Activated CD4-positive, alpha-beta T cell treated with anti-CD3 and anti-CD28 coated beads, Interleukin-2, amount 10 ng/mL, durations not matched to agents 7 days and 5 days (primary cell): ENCODE data around the gene GORASP2. TPM values are rescaled to one million over a fixed set of nuclear protein-coding genes. Genes with fewer than 3 reads are reported as not detected.

Experiments used
- CTCF ChIA-PET: fragments of 350-600 bp; sonication (Branson Sonifier 250); formaldehyde crosslinking; loops from one replicate; lab custom pipeline; 2021; ENCODE audit warnings: antibody characterized with exemption; lab: Charles Lee
- POLR2A ChIA-PET: fragments of 350-600 bp; sonication (Branson Sonifier 250); formaldehyde crosslinking; loops from one replicate; lab custom pipeline; 2021; ENCODE audit warnings: antibody characterized with exemption; lab: Charles Lee
- DNase-seq: peaks from one replicate; pipeline ENCODE4 v3.0.0-alpha.2; 2020
- H3K27ac Mint-ChIP-seq: one replicate; pipeline ENCODE4 v1.8.0; 2021; ENCODE audit warnings: mild to moderate bottlenecking, moderate library complexity, mixed read lengths
- H3K27me3 Mint-ChIP-seq: one replicate; pipeline ENCODE4 v1.8.0; 2021; ENCODE audit warnings: mixed read lengths
- H3K36me3 Mint-ChIP-seq: one replicate; pipeline ENCODE4 v1.8.0; 2021; ENCODE audit warnings: low read depth, mixed read lengths
- H3K4me1 Mint-ChIP-seq: one replicate; pipeline ENCODE4 v1.8.0; 2021; ENCODE audit warnings: mixed read lengths
- H3K4me3 Mint-ChIP-seq: one replicate; pipeline ENCODE4 v1.8.0; 2021; ENCODE audit warnings: mild to moderate bottlenecking, moderate library complexity, mixed read lengths
- H3K9me3 Mint-ChIP-seq: one replicate; pipeline ENCODE4 v1.8.0; 2021; ENCODE audit warnings: mixed read lengths
- total RNA-seq, 2 experiments: library from RNA; stranded (reverse); gene quantifications; one replicate each; pipeline ENCODE4 v1.2.3, GENCODE V29; 2021

GORASP2 gene
- 10 to 100 TPM; 58.7 to 62.0 TPM for total RNA-seq

DNA sequence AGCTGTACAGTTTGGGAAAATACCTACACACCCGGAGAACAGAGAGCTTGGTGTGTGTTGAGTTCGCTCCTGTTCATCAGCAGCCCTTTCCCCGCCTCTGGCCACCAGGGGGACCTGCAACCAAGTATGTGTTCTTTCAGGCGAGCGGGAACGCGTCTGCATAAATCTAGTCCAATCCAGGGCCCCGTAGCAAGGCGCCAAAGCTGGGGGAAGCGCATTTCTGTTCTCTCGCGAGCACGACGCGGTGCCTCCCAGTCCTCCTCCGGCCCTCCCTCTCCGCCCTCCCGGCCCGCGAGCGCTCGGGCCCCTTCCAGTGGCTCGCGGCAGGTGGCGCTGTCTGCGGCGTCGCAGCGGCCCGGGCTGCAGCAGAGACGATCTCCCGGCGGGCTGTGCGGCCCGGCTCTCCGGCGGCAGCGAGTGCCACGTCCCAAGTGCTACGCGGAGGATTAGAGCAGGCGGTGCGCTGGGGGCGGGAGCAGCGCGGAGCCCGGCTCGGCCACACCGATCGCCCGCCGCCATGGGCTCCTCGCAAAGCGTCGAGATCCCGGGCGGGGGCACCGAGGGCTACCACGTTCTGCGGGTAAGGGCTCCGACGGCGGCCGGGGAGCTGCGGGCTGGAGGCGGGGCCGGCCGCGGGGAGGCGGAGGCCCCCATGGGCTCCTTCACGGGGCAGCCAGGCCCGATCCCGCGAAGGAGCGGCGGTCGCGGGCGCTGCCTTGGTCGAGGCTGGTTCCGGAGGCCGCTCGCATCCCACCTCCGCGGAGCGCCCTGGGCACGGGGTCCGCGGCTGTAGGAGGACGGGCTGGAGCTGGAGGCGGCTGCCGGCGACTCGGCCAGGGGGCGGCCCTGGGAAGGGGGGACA lies at the start of gene GORASP2:
Gene GORASP2 (plus strand): TSS at position 430 of the 862 bp plus-strand sequence. CDS start 88 bp downstream, at position 518.
- Mint-ChIP-seq H3K27me3 (no peaks in the 10 kb centered on the region), H3K9me3 (peaks cover 11% of the 10 kb centered on the region)

DNA sequence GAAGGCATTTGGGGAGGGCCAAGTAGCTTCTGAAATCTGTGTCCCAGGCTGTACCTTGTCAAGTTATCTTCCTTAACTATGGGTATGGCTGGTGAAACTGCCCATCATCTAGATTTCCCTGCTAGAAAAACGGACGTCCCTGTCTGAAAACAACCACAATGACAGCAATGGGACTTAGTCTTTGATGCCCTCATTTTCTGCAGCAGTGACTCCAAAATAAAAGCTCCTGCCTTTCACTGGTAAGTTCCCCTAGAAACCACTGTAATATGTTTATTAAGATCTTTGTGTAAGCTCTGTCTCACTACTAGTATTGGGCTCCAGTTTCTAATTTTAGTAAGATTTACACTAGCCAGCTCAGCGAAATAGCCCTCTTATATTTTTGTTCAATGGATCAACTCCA lies 47.2 kb upstream of the GORASP2 start:
- H3K36me3 Mint-ChIP-seq: no peaks in the 10 kb centered on the region
- no peak for DNase-seq
- CTCF ChIA-PET: interaction anchor here (1.2 to 2.7 kb wide), 3 partner anchors 9 to 47 kb away, joined by 4 to 10 read pairs (median 7); partner anchors contain the start of gene GORASP2
- no peaks in the 10 kb centered on the region for H3K9me3 Mint-ChIP-seq
- peaks cover 30% of the 10 kb centered on the region for H3K27me3 Mint-ChIP-seq
- H3K4me3 Mint-ChIP-seq: no peak overlapping the region
- POLR2A ChIA-PET: no interaction called here
- no peak overlapping the region for H3K27ac Mint-ChIP-seq
- peaks cover 16% of the 10 kb centered on the region for H3K4me1 Mint-ChIP-seq

More for the DNA sequence above, at the start of gene GORASP2:
- ChIA-PET POLR2A (interaction anchor here (0.7 to 1.0 kb wide), 2 partner anchors 14 to 56 kb away, joined by 4 to 5 read pairs; no protein-coding TSS in a partner anchor), CTCF (interaction anchor here (0.5 to 2.8 kb wide), 62 partner anchors 9 to 1533 kb away, joined by 3 to 27 read pairs (median 4); partner anchors contain the start of genes DCAF17 and METTL8)
- DNase-seq: peak; percentile 99
- Mint-ChIP-seq H3K36me3 (peaks cover 18% of the 10 kb centered on the region), H3K27ac (peak within 1 kb of the TSS; percentile 95), H3K4me1 (peaks cover 42% of the 10 kb centered on the region), H3K4me3 (peak within 1 kb of the TSS; percentile 86)

DNA sequence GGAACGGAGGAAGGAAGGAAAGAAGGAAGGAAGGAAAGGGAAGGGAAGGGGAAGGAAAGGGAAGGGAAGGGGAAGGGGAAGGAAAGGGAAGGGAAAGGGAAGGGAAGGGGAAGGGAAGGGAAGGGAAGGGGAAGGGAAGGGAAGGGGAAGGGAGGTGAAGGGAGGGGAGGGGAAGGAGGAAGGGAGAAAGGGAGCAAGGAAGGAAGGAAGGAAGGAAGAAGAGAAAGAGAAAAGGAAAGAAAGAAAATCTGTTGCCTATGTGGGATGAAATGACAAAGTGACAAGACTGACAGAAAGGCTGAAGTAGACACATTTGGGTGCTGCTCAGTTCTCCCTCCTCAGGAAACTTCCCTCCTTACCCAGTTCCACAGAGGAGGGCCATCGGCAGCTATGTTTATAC lies 46.3 kb upstream of the GORASP2 start:
- Mint-ChIP-seq H3K36me3 (no peaks in the 10 kb centered on the region), H3K4me3 (no peak overlapping the region), H3K4me1 (peaks cover 16% of the 10 kb centered on the region), H3K27ac (no peak overlapping the region), H3K27me3 (peaks cover 37% of the 10 kb centered on the region), H3K9me3 (no peaks in the 10 kb centered on the region)
- DNase-seq: no peak
- POLR2A ChIA-PET: no interaction called here
- CTCF ChIA-PET: interaction anchor here (1.2 to 1.7 kb wide), 2 partner anchors 12 to 46 kb away, joined by 4 to 6 read pairs; no protein-coding TSS in a partner anchor

- POLR2A ChIA-PET: no interaction called here
- CTCF ChIA-PET: interaction anchor here (1.2 to 1.7 kb wide), 2 partner anchors 11 to 45 kb away, joined by 4 to 6 read pairs; no protein-coding TSS in a partner anchor
- Mint-ChIP-seq H3K9me3 (no peaks in the 10 kb centered on the region), H3K27ac (no peak overlapping the region), H3K27me3 (peaks cover 39% of the 10 kb centered on the region), H3K36me3 (no peaks in the 10 kb centered on the region), H3K4me1 (peaks cover 7% of the 10 kb centered on the region), H3K4me3 (no peak overlapping the region)
- DNase-seq: no peak
Measured at GRCh38 chr2:170883683-170884082, 45.4 kb upstream of the GORASP2 start.

GRCh38 chr2:170885130-170885791 lies 43.8 kb upstream of the GORASP2 start:
- POLR2A ChIA-PET: interaction anchor here (1.0 kb wide), 1 partner anchor 12 kb away, joined by 3 read pairs; no protein-coding TSS in a partner anchor
- no peaks in the 10 kb centered on the region for H3K4me1 Mint-ChIP-seq
- H3K36me3 Mint-ChIP-seq: no peaks in the 10 kb centered on the region
- H3K27ac Mint-ChIP-seq: no peak overlapping the region
- no peaks in the 10 kb centered on the region for H3K9me3 Mint-ChIP-seq
- H3K27me3 Mint-ChIP-seq: peaks cover 40% of the 10 kb centered on the region
- no peak overlapping the region for H3K4me3 Mint-ChIP-seq
- DNase-seq: no peak
- CTCF ChIA-PET: interaction anchor here (1.3 to 1.4 kb wide), 3 partner anchors 11 to 28 kb away, joined by 3 to 5 read pairs (median 3); no protein-coding TSS in a partner anchor

DNA sequence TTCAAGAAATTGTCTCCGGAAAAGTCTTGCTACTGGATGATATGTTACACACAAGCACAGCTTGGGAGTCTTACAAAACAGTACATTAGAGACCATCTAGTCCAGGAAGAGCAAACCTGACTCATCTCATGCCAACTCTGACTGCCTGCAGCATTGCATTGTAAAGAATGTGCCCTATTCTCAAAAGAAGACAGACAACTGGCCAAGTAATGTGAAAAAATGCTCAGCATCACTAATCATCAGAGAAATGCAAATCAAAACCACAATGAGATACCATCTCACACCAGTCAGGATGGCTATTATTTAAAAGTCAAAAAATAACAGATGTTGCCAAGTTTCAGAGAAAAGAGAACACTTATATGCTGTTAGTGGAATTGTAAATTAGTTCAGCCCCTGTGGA lies 42.7 kb upstream of the GORASP2 start:
- peaks cover 35% of the 10 kb centered on the region for H3K27me3 Mint-ChIP-seq
- H3K27ac Mint-ChIP-seq: no peak overlapping the region
- no peak overlapping the region for H3K4me3 Mint-ChIP-seq
- no peaks in the 10 kb centered on the region for H3K4me1 Mint-ChIP-seq
- DNase-seq: no peak
- H3K36me3 Mint-ChIP-seq: no peaks in the 10 kb centered on the region
- ChIA-PET POLR2A (no interaction called here), CTCF (interaction anchor here (1.4 kb wide), 1 partner anchor 10 kb away, joined by 3 read pairs; no protein-coding TSS in a partner anchor)
- H3K9me3 Mint-ChIP-seq: no peaks in the 10 kb centered on the region

DNA sequence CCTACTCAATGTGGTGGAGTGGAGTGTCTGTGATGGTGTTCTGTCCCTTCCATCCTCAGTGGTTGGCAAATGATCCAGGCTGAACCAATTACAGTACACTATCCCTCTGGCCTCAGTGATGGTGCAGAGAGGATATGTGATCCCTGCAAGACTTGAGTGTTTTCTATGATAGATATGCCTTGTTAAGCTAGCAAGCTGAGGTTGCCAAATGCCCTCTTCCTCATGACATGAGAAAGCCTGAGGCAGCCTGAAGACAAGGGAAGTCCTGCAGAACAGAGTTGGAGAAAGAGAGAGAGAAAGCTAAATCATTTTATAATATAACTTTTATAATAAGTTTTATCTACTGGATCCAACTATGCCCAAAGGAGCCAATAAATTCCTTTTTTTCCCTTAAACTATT lies 41.6 kb upstream of the GORASP2 start:
- Mint-ChIP-seq H3K4me1 (no peaks in the 10 kb centered on the region), H3K36me3 (no peaks in the 10 kb centered on the region), H3K27me3 (peaks cover 27% of the 10 kb centered on the region), H3K9me3 (no peaks in the 10 kb centered on the region), H3K27ac (no peak overlapping the region), H3K4me3 (no peak overlapping the region)
- CTCF ChIA-PET: interaction anchor here (0.6 kb wide), 1 partner anchor 1438 kb away, joined by 4 read pairs; no protein-coding TSS in a partner anchor
- DNase-seq: no peak
- POLR2A ChIA-PET: no interaction called here

- Mint-ChIP-seq H3K27me3 (peaks cover 25% of the 10 kb centered on the region), H3K4me1 (no peaks in the 10 kb centered on the region), H3K4me3 (no peak overlapping the region), H3K27ac (no peak overlapping the region), H3K36me3 (no peaks in the 10 kb centered on the region), H3K9me3 (no peaks in the 10 kb centered on the region)
- DNase-seq: no peak
- POLR2A ChIA-PET: no interaction called here
- CTCF ChIA-PET: interaction anchor here (0.6 kb wide), 1 partner anchor 1438 kb away, joined by 4 read pairs; no protein-coding TSS in a partner anchor
Measured at GRCh38 chr2:170887896-170888295, 41.2 kb upstream of the GORASP2 start.

DNA sequence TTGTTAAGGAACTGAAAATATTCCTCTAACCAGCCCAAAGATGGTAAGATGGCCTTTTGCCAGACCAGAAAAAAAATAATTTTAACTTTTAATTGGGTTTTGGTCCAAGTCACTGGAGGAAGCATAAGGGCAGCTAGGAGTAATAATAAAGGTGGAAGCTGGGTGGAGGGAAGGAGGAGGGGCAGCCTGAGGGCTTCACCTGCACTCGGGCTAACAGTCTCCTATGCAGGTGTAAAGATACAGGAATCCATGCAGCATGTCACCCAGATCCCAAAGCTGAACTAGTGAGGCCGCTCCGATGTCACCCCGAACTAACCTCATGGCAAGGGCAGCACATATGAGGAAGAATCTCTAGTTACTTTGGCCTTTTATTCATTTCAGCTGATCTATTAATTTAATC lies 37.2 kb upstream of the GORASP2 start:
- DNase-seq: no peak
- ChIA-PET CTCF (interaction anchor here (1.2 to 2.4 kb wide), 2 partner anchors 19 to 37 kb away, joined by 4 to 11 read pairs; partner anchors contain the start of gene GORASP2), POLR2A (no interaction called here)
- H3K4me1 Mint-ChIP-seq: no peaks in the 10 kb centered on the region
- no peak overlapping the region for H3K4me3 Mint-ChIP-seq
- no peak overlapping the region for H3K27ac Mint-ChIP-seq
- peaks cover 19% of the 10 kb centered on the region for H3K27me3 Mint-ChIP-seq
- no peaks in the 10 kb centered on the region for H3K36me3 Mint-ChIP-seq
- H3K9me3 Mint-ChIP-seq: no peaks in the 10 kb centered on the region

DNA sequence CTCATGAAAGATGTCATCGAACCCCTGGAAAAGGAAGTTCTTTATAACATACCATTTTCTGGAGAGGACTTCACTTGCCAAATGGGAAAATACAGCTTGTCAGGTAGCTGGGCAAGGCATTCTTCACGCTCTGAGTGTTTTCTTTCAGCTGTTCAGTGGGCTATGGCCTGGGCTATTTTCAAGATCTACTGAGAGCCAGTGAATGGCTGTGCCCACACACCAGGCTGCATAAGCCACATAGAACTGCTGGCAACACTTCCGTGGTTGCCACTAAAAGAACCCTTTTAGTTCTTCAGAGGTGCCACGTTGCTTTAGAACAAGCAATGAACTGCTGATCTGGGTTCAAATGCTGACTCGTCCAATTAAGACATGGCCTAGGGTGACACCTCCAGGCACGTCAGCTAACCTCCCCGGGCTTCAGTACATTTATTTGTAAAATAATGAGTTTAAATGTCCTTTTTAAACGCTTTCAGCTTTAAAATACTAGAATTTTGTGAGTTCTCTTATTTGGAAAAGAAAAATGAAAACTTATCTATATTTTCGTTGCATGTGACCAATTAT lies 36.6 kb upstream of the GORASP2 start:
- ChIA-PET CTCF (interaction anchor here (1.2 to 2.4 kb wide), 2 partner anchors 19 to 37 kb away, joined by 4 to 11 read pairs; partner anchors contain the start of gene GORASP2), POLR2A (no interaction called here)
- Mint-ChIP-seq H3K9me3 (no peaks in the 10 kb centered on the region), H3K27me3 (peaks cover 13% of the 10 kb centered on the region), H3K36me3 (no peaks in the 10 kb centered on the region), H3K4me1 (no peaks in the 10 kb centered on the region), H3K27ac (no peak overlapping the region), H3K4me3 (no peak overlapping the region)
- DNase-seq: no peak

GRCh38 chr2:170895023-170895757 lies 33.9 kb upstream of the GORASP2 start:
- ChIA-PET POLR2A (no interaction called here), CTCF (interaction anchor here (0.6 to 2.0 kb wide), 4 partner anchors 9 to 34 kb away, joined by 3 to 8 read pairs (median 5); partner anchors contain the start of gene GORASP2)
- no peaks in the 10 kb centered on the region for H3K9me3 Mint-ChIP-seq
- no peak overlapping the region for H3K27ac Mint-ChIP-seq
- H3K36me3 Mint-ChIP-seq: no peaks in the 10 kb centered on the region
- peaks cover 11% of the 10 kb centered on the region for H3K27me3 Mint-ChIP-seq
- no peaks in the 10 kb centered on the region for H3K4me1 Mint-ChIP-seq
- DNase-seq: no peak
- no peak overlapping the region for H3K4me3 Mint-ChIP-seq
